PC-3 (cell line): ENCODE results near the gene IL5RA.

Experiments
- EZH2phosphoT487 ChIP-seq: fragments of 300-600 bp; sonication (generic); IDR thresholded peaks from 2 replicates; pipeline ENCODE4 v1.6.1; 2018; ENCODE audit warnings: mild to moderate bottlenecking, antibody characterized with exemption, low read length, borderline replicate concordance
- TF ChIP-seq, protein P1 (sequence below): fragments of 300-600 bp; sonication (generic); conservative IDR thresholded peaks from 2 replicates; pipeline ENCODE4 v1.5.1; 2017; ENCODE audit warnings: antibody characterized with exemption, low read depth, mild to moderate bottlenecking, low read length

- TF ChIP-seq, protein P1, sequence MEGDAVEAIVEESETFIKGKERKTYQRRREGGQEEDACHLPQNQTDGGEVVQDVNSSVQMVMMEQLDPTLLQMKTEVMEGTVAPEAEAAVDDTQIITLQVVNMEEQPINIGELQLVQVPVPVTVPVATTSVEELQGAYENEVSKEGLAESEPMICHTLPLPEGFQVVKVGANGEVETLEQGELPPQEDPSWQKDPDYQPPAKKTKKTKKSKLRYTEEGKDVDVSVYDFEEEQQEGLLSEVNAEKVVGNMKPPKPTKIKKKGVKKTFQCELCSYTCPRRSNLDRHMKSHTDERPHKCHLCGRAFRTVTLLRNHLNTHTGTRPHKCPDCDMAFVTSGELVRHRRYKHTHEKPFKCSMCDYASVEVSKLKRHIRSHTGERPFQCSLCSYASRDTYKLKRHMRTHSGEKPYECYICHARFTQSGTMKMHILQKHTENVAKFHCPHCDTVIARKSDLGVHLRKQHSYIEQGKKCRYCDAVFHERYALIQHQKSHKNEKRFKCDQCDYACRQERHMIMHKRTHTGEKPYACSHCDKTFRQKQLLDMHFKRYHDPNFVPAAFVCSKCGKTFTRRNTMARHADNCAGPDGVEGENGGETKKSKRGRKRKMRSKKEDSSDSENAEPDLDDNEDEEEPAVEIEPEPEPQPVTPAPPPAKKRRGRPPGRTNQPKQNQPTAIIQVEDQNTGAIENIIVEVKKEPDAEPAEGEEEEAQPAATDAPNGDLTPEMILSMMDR: no peak
- TF ChIP-seq EZH2phosphoT487: no peak
Observed at GRCh38 chr3:3113042-3113709, 3.0 kb upstream of the IL5RA start.
